OCI-LY7 (cell line): Measurements from ENCODE around the gene SGMS2. TPM values are rescaled to one million over a fixed set of nuclear protein-coding genes. Genes with fewer than 3 reads are reported as not detected.

ENCODE experiments used
- BruUV-seq: library from RNA; stranded (reverse); fragments of 400-500 nt; replicated peaks from 2 replicates; lab custom pipeline; 2021; lab: Mats Ljungman, UMichigan
- CTCF ChIA-PET: fragments of 300-600 bp; sonication (Branson Sonifier 250); formaldehyde crosslinking; loops from one replicate; lab custom pipeline; 2022; ENCODE audit warnings: antibody characterized with exemption; ENCODE audit not compliant: unreplicated experiment; lab: Charles Lee
- POLR2A ChIA-PET: fragments of 300-600 bp; sonication (Branson Sonifier 250); formaldehyde crosslinking; loops from one replicate; lab custom pipeline; 2022; ENCODE audit warnings: antibody characterized with exemption; lab: Charles Lee
- DNase-seq: peaks from one replicate; pipeline ENCODE4 v3.0.0-alpha.2; 2015; ENCODE audit warnings: low spot score
- H2AFZ ChIP-seq: fragments of 200-600 bp; sonication (generic), shearing (Covaris generic); 2 replicates; pipeline ENCODE4 v1.6.1; 2014; ENCODE audit warnings: mild to moderate bottlenecking, antibody characterized with exemption, low read length, moderate library complexity
- H3K27ac ChIP-seq: fragments of 200-600 bp; sonication (generic); 2 replicates; pipeline ENCODE4 v1.5.1; 2014; ENCODE audit warnings: mixed run types, low read depth, mild to moderate bottlenecking, moderate library complexity, low read length, inconsistent platforms; ENCODE audit not compliant: poor library complexity, severe bottlenecking
- H3K36me3 ChIP-seq: fragments of 200-600 bp; sonication (generic); 2 replicates; pipeline ENCODE4 v1.6.1; 2014; ENCODE audit warnings: mild to moderate bottlenecking, antibody characterized with exemption, low read length, moderate library complexity, mixed read lengths; ENCODE audit not compliant: insufficient read depth
- H3K4me1 ChIP-seq: fragments of 200-600 bp; sonication (generic); 2 replicates; pipeline ENCODE4 v1.5.1; 2014; ENCODE audit warnings: mild to moderate bottlenecking, low read length; ENCODE audit not compliant: insufficient read depth, poor library complexity, severe bottlenecking
- H3K4me2 ChIP-seq: fragments of 200-600 bp; sonication (generic); 2 replicates; pipeline ENCODE4 v1.6.1; 2014; ENCODE audit warnings: mild to moderate bottlenecking, low read length
- H3K4me3 ChIP-seq: fragments of 200-600 bp; sonication (generic); 2 replicates; pipeline ENCODE4 v1.5.1; 2014; ENCODE audit warnings: mild to moderate bottlenecking, low read depth, low read length; ENCODE audit not compliant: poor library complexity, severe bottlenecking
- H3K79me2 ChIP-seq: fragments of 200-600 bp; sonication (generic); 2 replicates; pipeline ENCODE4 v1.6.1; 2016; ENCODE audit warnings: low read depth, mild to moderate bottlenecking, low read length, moderate library complexity, mixed read lengths; ENCODE audit not compliant: insufficient read depth
- H3K9me2 ChIP-seq: fragments of 200-600 bp; sonication (generic); 2 replicates; pipeline ENCODE4 v1.6.1; 2016; ENCODE audit warnings: mild to moderate bottlenecking, low read length, mixed read lengths; ENCODE audit not compliant: insufficient read depth
- H3K9me3 ChIP-seq: fragments of 200-600 bp; sonication (generic); 2 replicates; pipeline ENCODE4 v1.6.1; 2014; ENCODE audit warnings: mild to moderate bottlenecking, mixed run types, low read length, mixed read lengths
- H4K20me1 ChIP-seq: fragments of 200-600 bp; sonication (generic); 2 replicates; pipeline ENCODE4 v1.6.1; 2014; ENCODE audit warnings: mild to moderate bottlenecking, antibody characterized with exemption, low read length, moderate library complexity, mixed read lengths; ENCODE audit not compliant: insufficient read depth
- EZH2phosphoT487 ChIP-seq: fragments of 200-600 bp; sonication (generic); IDR thresholded peaks from 2 replicates; pipeline ENCODE4 v1.6.1; 2018; ENCODE audit warnings: low read depth, borderline replicate concordance, mild to moderate bottlenecking, mixed run types, antibody characterized with exemption, low read length, moderate library complexity, mixed read lengths
- intact Hi-C: fragments of 100-400 bp; cut with micrococcal nuclease; formaldehyde crosslinking; loops from one replicate; pipeline ENCODE4 v1.10.0; 2022; ENCODE audit not compliant: unreplicated experiment
- total RNA-seq, 2 experiments: library from RNA; depleted of rRNA in 1 of 2; stranded (reverse); fragments of >200 nt in 1 of 2; shearing (Covaris generic) in 1 of 2; gene quantifications; 2 replicates each; pipeline ENCODE4 v1.2.3, GENCODE V29; 2014 to 2022
- TF ChIP-seq, protein P1 (sequence below): fragments of 200-600 bp; sonication (generic); conservative IDR thresholded peaks from 2 replicates; pipeline ENCODE4 v1.5.1; 2014; ENCODE audit warnings: mild to moderate bottlenecking, antibody characterized with exemption, low read length, moderate library complexity, mixed read lengths

Gene SGMS2
- total RNA-seq, 2 experiments from 2014 or later, result not detected

- no TSS peak for BruUV-seq
- POLR2A ChIA-PET, result interaction anchor here (0.9 to 1.1 kb wide), 2 partner anchors 13 to 27 kb away, joined by 3 read pairs; no protein-coding TSS in a partner anchor
- Histone ChIP-seq H4K20me1 (no peaks in the 10 kb centered on the region), H3K9me3 (no peaks in the 10 kb centered on the region), H3K27ac (no peak overlapping the region), H3K36me3 (no peaks in the 10 kb centered on the region), H2AFZ (no peak overlapping the region), H3K4me1 (no peaks in the 10 kb centered on the region), H3K79me2 (no peaks in the 10 kb centered on the region), H3K4me2 (no peak overlapping the region), H3K4me3 (no peak overlapping the region), H3K9me2 (no peaks in the 10 kb centered on the region)
- intact Hi-C loops, result no loop called here
- no peak for DNase-seq
- CTCF ChIA-PET, result no interaction called here
- no peak for TF ChIP-seq EZH2phosphoT487
- TF ChIP-seq, protein P1, sequence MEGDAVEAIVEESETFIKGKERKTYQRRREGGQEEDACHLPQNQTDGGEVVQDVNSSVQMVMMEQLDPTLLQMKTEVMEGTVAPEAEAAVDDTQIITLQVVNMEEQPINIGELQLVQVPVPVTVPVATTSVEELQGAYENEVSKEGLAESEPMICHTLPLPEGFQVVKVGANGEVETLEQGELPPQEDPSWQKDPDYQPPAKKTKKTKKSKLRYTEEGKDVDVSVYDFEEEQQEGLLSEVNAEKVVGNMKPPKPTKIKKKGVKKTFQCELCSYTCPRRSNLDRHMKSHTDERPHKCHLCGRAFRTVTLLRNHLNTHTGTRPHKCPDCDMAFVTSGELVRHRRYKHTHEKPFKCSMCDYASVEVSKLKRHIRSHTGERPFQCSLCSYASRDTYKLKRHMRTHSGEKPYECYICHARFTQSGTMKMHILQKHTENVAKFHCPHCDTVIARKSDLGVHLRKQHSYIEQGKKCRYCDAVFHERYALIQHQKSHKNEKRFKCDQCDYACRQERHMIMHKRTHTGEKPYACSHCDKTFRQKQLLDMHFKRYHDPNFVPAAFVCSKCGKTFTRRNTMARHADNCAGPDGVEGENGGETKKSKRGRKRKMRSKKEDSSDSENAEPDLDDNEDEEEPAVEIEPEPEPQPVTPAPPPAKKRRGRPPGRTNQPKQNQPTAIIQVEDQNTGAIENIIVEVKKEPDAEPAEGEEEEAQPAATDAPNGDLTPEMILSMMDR, result no peak
Observed at GRCh38 chr4:107862658-107863057, 37.9 kb downstream of the SGMS2 start.

- POLR2A ChIA-PET, result interaction anchor here (0.5 to 1.7 kb wide), 3 partner anchors 10 to 1718 kb away, joined by 3 to 4 read pairs (median 3); no protein-coding TSS in a partner anchor
- Histone ChIP-seq H3K36me3 (no peaks in the 10 kb centered on the region), H4K20me1 (no peaks in the 10 kb centered on the region), H3K4me2 (no peak overlapping the region), H3K9me2 (no peaks in the 10 kb centered on the region), H3K79me2 (no peaks in the 10 kb centered on the region), H3K9me3 (no peaks in the 10 kb centered on the region), H3K4me1 (no peaks in the 10 kb centered on the region), H3K4me3 (no peak overlapping the region), H2AFZ (no peak overlapping the region), H3K27ac (no peak overlapping the region)
- intact Hi-C loops, result no loop called here
- CTCF ChIA-PET, result no interaction called here
- no peak for TF ChIP-seq EZH2phosphoT487
- TF ChIP-seq, protein P1, result no peak
- no peak for DNase-seq
- BruUV-seq, result no TSS peak
Observed at GRCh38 chr4:107863416-107863815, 38.7 kb downstream of the SGMS2 start.

GRCh38 chr4:107863850-107864371 is 39.2 kb downstream of the SGMS2 start:
- Histone ChIP-seq H2AFZ (no peak overlapping the region), H4K20me1 (no peaks in the 10 kb centered on the region), H3K79me2 (no peaks in the 10 kb centered on the region), H3K4me3 (no peak overlapping the region), H3K27ac (no peak overlapping the region), H3K4me2 (no peak overlapping the region), H3K36me3 (no peaks in the 10 kb centered on the region), H3K9me3 (no peaks in the 10 kb centered on the region), H3K9me2 (no peaks in the 10 kb centered on the region), H3K4me1 (no peaks in the 10 kb centered on the region)
- TF ChIP-seq, protein P1, result no peak
- no peak for TF ChIP-seq EZH2phosphoT487
- DNase-seq, result no peak
- BruUV-seq, result no TSS peak
- POLR2A ChIA-PET, result interaction anchor here (0.5 to 1.7 kb wide), 2 partner anchors 10 to 1717 kb away, joined by 3 to 4 read pairs; no protein-coding TSS in a partner anchor
- intact Hi-C loops, result no loop called here
- CTCF ChIA-PET, result no interaction called here
